Sigmoid colon (tissue), 7 donors: ENCODE data around the gene GJD2. TPM values are rescaled to one million over a fixed set of nuclear protein-coding genes. Genes with fewer than 3 reads are reported as not detected.
A peak's percentile ranks its signal among the peaks of the same experiment; 100 is the strongest.

Experiments
- DNase-seq: peaks from one replicate; pipeline ENCODE4 v3.0.0-alpha.2; 2019
- H3K27ac ChIP-seq, 4 donors: fragments of 200-600 bp; sonication (generic); one replicate each; pipeline ENCODE4 v1.5.1; 2016 to 2019; ENCODE audit warnings: mild to moderate bottlenecking in 1 of 4
- H3K27me3 ChIP-seq, 3 donors: fragments of 200-600 bp; sonication (generic); one replicate each; pipeline ENCODE4 v1.5.1; 2019; ENCODE audit warnings: mild to moderate bottlenecking in 1 of 3
- H3K36me3 ChIP-seq, 4 donors: fragments of 200-600 bp; sonication (generic); one replicate each; pipeline ENCODE4 v1.5.1; 2016 to 2019
- H3K4me1 ChIP-seq, 4 donors: fragments of 200-600 bp; sonication (generic); one replicate each; pipeline ENCODE4 v1.5.1; 2017 to 2019
- H3K4me3 ChIP-seq, 4 donors: fragments of 200-600 bp; sonication (generic); one replicate each; pipeline ENCODE4 v1.5.1; 2017 to 2019; ENCODE audit warnings: mild to moderate bottlenecking in 2 of 4, moderate library complexity in 1 of 4
- H3K9me3 ChIP-seq, 4 donors: fragments of 200-600 bp in 3 of 4; sonication (generic) in 3 of 4; one replicate each; pipeline versions ENCODE4 v1.5.1 to v1.6.1; 2013 to 2019
- EP300 ChIP-seq, 4 donors: sonication (generic); formaldehyde crosslinking; IDR thresholded peaks; one replicate each; pipeline ENCODE4 v1.6.1; 2017; ENCODE audit warnings: antibody characterized with exemption in 4 of 4
- POLR2A ChIP-seq, 2 donors: fragments of 450-650 bp; IDR thresholded peaks; one replicate each; pipeline ENCODE4 v1.6.1; 2016; ENCODE audit warnings: antibody characterized with exemption in 2 of 2, mild to moderate bottlenecking in 2 of 2, moderate library complexity in 2 of 2
- POLR2AphosphoS5 ChIP-seq, 4 donors: sonication (generic); formaldehyde crosslinking; IDR thresholded peaks; one replicate each; pipeline ENCODE4 v1.6.1; 2017; ENCODE audit warnings: antibody characterized with exemption in 4 of 4
- WGBS, 2 donors: extraction: QIAGEN DNeasy Blood & Tissue Kit; methylation state at CpG; one replicate each; pipeline ENCODE4 v1.1.7; 2013; 5-methylcytosine and 5-hydroxymethylcytosine counted together
- intact Hi-C: fragments of 100-400 bp; cut with DNase I; formaldehyde crosslinking; loops from one replicate; pipeline ENCODE4 v1.15.1; 2023
- polyA plus RNA-seq, 3 donors: library from polyadenylated mRNA; stranded (reverse); fragments of 200-250 nt; gene quantifications; one replicate each; pipeline ENCODE4 v1.2.3, GENCODE V29; 2013
- total RNA-seq, 4 donors: library from RNA; depleted of rRNA; stranded (reverse); fragments of >200 nt; gene quantifications; one replicate each; pipeline ENCODE4 v1.1.0, GENCODE V29; 2016
- TF ChIP-seq, protein P1 (sequence below), 4 experiments: fragments of 450-650 bp in 3 of 4; fragments of 200-600 bp in 1 of 4; IDR thresholded peaks; one replicate each; pipeline ENCODE4 v1.5.1; 2016 to 2019; ENCODE audit warnings: antibody characterized with exemption in 4 of 4, mild to moderate bottlenecking in 3 of 4, moderate library complexity in 2 of 4
- donor health status: healthy with polysubstance abuse.
- donor health status: Bipolar disorder and iron deficiency.
- donor health status: healthy.

Gene GJD2
- total and polyA plus RNA-seq, 7 donors = 0.28 TPM; not detected in 6

DNA sequence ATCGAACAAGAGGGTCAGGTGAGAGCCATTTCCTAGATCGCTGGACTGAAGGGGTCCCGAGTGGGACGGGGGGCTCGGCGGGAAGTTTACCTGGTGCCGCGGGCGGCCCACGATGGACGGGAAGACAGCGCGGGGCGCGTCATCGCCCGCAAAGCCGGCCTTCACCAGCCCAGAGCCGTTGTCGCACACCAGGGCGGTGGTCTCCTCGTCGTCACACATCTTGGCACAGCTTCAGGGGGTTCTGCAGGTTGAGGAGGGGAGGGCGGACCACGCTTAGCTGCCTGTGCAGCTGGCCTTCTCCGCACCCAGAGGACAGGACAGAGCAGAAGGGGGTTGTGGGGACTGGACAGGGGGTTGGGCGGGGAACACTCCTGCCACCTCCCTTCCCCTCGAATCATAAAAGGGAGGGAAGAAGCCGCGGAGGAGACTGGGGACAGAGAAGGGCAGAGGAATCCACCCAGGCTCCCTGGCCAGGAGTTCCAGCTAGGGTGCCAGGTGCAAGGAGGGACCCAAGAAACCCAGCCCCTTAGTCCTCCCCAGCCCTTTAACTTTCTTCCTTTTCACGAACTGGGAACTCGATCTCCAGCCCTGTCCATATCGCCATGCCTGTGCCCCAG is 39.9 kb upstream of the GJD2 start:
- no peak for TF ChIP-seq EP300 (IDR thresholded peaks at IDR 0.05)
- TF ChIP-seq, protein P1, sequence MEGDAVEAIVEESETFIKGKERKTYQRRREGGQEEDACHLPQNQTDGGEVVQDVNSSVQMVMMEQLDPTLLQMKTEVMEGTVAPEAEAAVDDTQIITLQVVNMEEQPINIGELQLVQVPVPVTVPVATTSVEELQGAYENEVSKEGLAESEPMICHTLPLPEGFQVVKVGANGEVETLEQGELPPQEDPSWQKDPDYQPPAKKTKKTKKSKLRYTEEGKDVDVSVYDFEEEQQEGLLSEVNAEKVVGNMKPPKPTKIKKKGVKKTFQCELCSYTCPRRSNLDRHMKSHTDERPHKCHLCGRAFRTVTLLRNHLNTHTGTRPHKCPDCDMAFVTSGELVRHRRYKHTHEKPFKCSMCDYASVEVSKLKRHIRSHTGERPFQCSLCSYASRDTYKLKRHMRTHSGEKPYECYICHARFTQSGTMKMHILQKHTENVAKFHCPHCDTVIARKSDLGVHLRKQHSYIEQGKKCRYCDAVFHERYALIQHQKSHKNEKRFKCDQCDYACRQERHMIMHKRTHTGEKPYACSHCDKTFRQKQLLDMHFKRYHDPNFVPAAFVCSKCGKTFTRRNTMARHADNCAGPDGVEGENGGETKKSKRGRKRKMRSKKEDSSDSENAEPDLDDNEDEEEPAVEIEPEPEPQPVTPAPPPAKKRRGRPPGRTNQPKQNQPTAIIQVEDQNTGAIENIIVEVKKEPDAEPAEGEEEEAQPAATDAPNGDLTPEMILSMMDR (IDR thresholded peaks at IDR 0.05) = no peak
- TF ChIP-seq POLR2AphosphoS5 (IDR thresholded peaks at IDR 0.05) = no peak
- no peak for TF ChIP-seq POLR2A (IDR thresholded peaks at IDR 0.05)
- H3K36me3 ChIP-seq = no peaks in the 10 kb centered on the region
- peaks cover 0 to 18% (median 0%) of the 10 kb centered on the region in 3 donors for H3K27me3 ChIP-seq
- peak overlapping the region in 1 of 4 donors; percentile 43 for H3K27ac ChIP-seq
- no peaks in the 10 kb centered on the region for H3K9me3 ChIP-seq
- 28 to 37% methylated on average over 33 of the region's 33 CpGs for WGBS, 2 donors
- intact Hi-C loops = no loop called here
- peak overlapping the region in 3 of 4 donors; percentile 29 to 38 (median 34) for H3K4me3 ChIP-seq
- peaks cover 0 to 21% (median 13%) of the 10 kb centered on the region in 4 donors for H3K4me1 ChIP-seq
- DNase-seq = no peak

DNA sequence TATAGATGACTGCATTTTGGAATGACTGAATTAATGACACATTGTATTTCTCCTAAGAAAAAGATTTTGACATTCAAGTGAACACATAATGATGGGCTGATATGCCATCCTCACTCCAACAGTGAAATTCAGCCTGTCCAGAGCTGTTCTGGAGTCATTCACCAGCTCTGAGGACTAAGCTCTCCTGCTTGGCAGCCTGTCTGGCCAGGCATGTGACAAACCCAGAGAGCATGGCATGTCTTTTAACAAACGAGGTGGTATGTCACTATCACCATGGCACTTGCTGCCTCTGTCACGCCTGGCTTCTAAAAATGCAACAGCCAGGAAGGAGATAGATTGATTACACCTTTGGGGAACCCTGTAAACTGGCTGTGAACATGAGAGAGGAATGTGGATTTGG is 39.1 kb upstream of the GJD2 start:
- Histone ChIP-seq H3K4me3 (no peak overlapping the region), H3K4me1 (peaks cover 0 to 16% (median 13%) of the 10 kb centered on the region in 4 donors), H3K36me3 (no peaks in the 10 kb centered on the region), H3K27me3 (peaks cover 0 to 18% (median 0%) of the 10 kb centered on the region in 3 donors), H3K27ac (no peak overlapping the region), H3K9me3 (no peaks in the 10 kb centered on the region)
- WGBS, 2 donors = 23 to 56% methylated on average over 2 of the region's 2 CpGs
- no peak for DNase-seq
- TF ChIP-seq, protein P1 (IDR thresholded peaks at IDR 0.05) = no peak
- TF ChIP-seq EP300 (IDR thresholded peaks at IDR 0.05) (no peak), POLR2AphosphoS5 (IDR thresholded peaks at IDR 0.05) (no peak), POLR2A (IDR thresholded peaks at IDR 0.05) (no peak)
- intact Hi-C loops = no loop called here

DNA sequence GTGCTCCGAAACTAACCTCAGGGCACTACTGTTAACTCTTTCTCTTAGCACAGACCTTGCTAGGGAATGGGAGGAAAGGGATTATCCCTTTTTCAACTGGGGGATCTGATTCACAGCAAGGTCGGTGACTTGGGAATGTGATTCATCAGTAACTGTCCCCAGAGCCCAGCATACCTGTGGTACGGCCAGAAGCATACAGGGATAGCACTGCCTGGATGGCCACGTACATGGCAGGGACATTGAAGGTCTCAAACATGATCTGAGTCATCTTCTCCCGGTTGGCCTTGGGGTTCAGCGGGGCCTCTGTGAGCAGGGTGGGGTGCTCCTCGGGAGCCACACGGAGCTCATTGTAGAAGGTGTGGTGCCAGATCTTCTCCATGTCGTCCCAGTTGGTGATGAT is 38.3 kb upstream of the GJD2 start:
- intact Hi-C loops = no loop called here
- Histone ChIP-seq H3K4me3 (no peak overlapping the region), H3K27ac (no peak overlapping the region), H3K36me3 (no peaks in the 10 kb centered on the region), H3K9me3 (no peaks in the 10 kb centered on the region), H3K4me1 (peaks cover 0 to 14% (median 13%) of the 10 kb centered on the region in 4 donors), H3K27me3 (peaks cover 0 to 18% (median 0%) of the 10 kb centered on the region in 3 donors)
- no peak for DNase-seq
- TF ChIP-seq POLR2A (IDR thresholded peaks at IDR 0.05) = no peak
- WGBS, 2 donors = 88% methylated on average over 9 of the region's 9 CpGs

DNA sequence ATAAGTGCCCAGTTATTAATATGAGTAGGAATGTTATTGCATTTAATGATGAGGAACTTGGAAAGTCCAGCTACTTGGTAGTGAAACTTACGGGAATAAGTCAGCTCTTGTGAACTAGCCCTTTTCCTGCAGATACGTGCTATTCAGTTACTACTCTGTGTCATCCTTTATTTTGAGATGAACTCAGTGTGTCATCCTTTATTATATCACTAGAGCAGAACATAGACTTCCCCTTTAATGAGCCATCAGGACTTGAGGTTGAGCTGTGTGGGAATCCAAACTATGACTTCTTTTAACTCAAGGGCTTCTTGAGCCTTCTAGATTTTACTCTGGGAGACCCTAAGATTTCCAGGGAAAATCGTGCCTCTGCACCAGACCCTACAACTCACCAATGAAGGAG is 36.9 kb upstream of the GJD2 start:
- no peak overlapping the region for H3K4me3 ChIP-seq
- intact Hi-C loops = no loop called here

DNA sequence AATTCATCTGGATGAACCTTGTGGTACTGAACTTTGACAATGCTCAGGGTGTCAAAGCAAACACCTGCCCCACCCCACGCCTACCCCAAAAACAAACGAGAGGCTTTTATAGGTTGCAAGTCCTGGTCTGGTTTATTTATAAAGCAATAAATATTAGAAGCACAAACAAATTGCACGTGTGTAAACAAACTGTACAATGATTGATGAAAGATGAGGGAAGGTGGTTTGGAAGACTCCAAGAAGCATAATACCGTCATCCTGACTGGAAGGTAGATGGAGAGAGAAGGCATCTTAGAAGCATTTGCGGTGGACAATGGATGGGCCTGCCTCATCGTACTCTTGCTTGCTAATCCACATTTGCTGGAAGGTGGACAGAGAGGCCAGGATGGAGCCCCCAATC is 35.3 kb upstream of the GJD2 start:
- H3K27me3 ChIP-seq = peaks cover 0 to 13% (median 0%) of the 10 kb centered on the region in 3 donors
- WGBS, 2 donors = 48 to 72% methylated on average over 6 of the region's 6 CpGs
- intact Hi-C loops = no loop called here

More for the DNA sequence above, 36.9 kb upstream of the GJD2 start:
- TF ChIP-seq POLR2A (IDR thresholded peaks at IDR 0.05) (no peak), POLR2AphosphoS5 (IDR thresholded peaks at IDR 0.05) (no peak), EP300 (IDR thresholded peaks at IDR 0.05) (no peak)
- TF ChIP-seq, protein P1 (IDR thresholded peaks at IDR 0.05) = no peak
- Histone ChIP-seq H3K4me1 (peaks cover 0 to 14% (median 13%) of the 10 kb centered on the region in 4 donors), H3K27me3 (peaks cover 0 to 18% (median 0%) of the 10 kb centered on the region in 3 donors), H3K27ac (no peak overlapping the region), H3K9me3 (no peaks in the 10 kb centered on the region), H3K36me3 (no peaks in the 10 kb centered on the region)
- DNase-seq = no peak
- 60 to 72% methylated on average over 3 of the region's 3 CpGs for WGBS, 2 donors

More for the DNA sequence above, 35.3 kb upstream of the GJD2 start:
- no peaks in the 10 kb centered on the region for H3K36me3 ChIP-seq
- no peaks in the 10 kb centered on the region for H3K9me3 ChIP-seq
- no peak overlapping the region for H3K4me3 ChIP-seq
- DNase-seq = no peak
- TF ChIP-seq POLR2AphosphoS5 (IDR thresholded peaks at IDR 0.05) = no peak
- TF ChIP-seq, protein P1 (IDR thresholded peaks at IDR 0.05) = no peak
- TF ChIP-seq POLR2A (IDR thresholded peaks at IDR 0.05) = no peak
- no peak overlapping the region for H3K27ac ChIP-seq
- H3K4me1 ChIP-seq = peaks cover 0 to 7% (median 7%) of the 10 kb centered on the region in 4 donors
